HAP-1 (cell line): ENCODE data around the gene CDK19.

Experiments
- DNase-seq, 2 experiments: peaks; one replicate each; pipeline ENCODE4 v3.0.0-alpha.2; 2016 to 2020; ENCODE audit warnings: low spot score in 2 of 2
- H3K27me3 ChIP-seq: fragments of 250-450 bp; sonication (Bioruptor Pico); 2 replicates; pipeline ENCODE4 v1.5.1; 2020; ENCODE audit warnings: low read depth, mild to moderate bottlenecking, moderate library complexity
- H3K36me3 ChIP-seq: fragments of 250-450 bp; sonication (Bioruptor Pico); replicated peaks from 2 replicates; pipeline ENCODE4 v1.5.1; 2020; ENCODE audit warnings: mild to moderate bottlenecking
- H3K4me1 ChIP-seq: fragments of 250-450 bp; sonication (Bioruptor Pico); 2 replicates; pipeline ENCODE4 v1.5.1; 2020; ENCODE audit warnings: mild to moderate bottlenecking
- H3K4me3 ChIP-seq: fragments of 250-450 bp; sonication (Bioruptor Pico); 2 replicates; pipeline ENCODE4 v1.5.1; 2020; ENCODE audit warnings: mild to moderate bottlenecking, moderate library complexity
- H3K9me3 ChIP-seq: fragments of 250-450 bp; sonication (Bioruptor Pico); 2 replicates; pipeline ENCODE4 v1.5.1; 2020; ENCODE audit warnings: mild to moderate bottlenecking, moderate library complexity
- in situ Hi-C: fragments of 300-500 bp; cut with MboI; formaldehyde crosslinking; loops from 3 replicates; pipeline ENCODE4 v1.14.3; 2020; ENCODE audit warnings: low sequenced_read_pairs, inconsistent platforms, mixed read lengths

CDK19 gene

GRCh38 chr6:110564703-110565421 lies 250.4 kb downstream of the CDK19 start:
- Histone ChIP-seq H3K27me3 (no peaks in the 10 kb centered on the region), H3K36me3 (no peaks in the 10 kb centered on the region), H3K4me3 (no peak overlapping the region), H3K9me3 (no peaks in the 10 kb centered on the region; the same call in 1 of the 2 replicates), H3K4me1 (peaks cover 8% of the 10 kb centered on the region)
- DNase-seq: no peak
- in situ Hi-C loops: no loop called here

- Histone ChIP-seq H3K27me3 (no peaks in the 10 kb centered on the region), H3K36me3 (no peaks in the 10 kb centered on the region), H3K9me3 (no peaks in the 10 kb centered on the region), H3K4me1 (peaks cover 11% of the 10 kb centered on the region), H3K4me3 (no peak overlapping the region)
- in situ Hi-C loops: no loop called here
- DNase-seq: peak in 1 of 2 experiments; percentile 50
Measured at GRCh38 chr6:110563711-110564110, 251.6 kb downstream of the CDK19 start.

GRCh38 chr6:110562316-110562915 lies 252.9 kb downstream of the CDK19 start:
- Histone ChIP-seq H3K4me3 (no peak overlapping the region), H3K9me3 (no peaks in the 10 kb centered on the region), H3K4me1 (peaks cover 11% of the 10 kb centered on the region), H3K36me3 (no peaks in the 10 kb centered on the region), H3K27me3 (no peaks in the 10 kb centered on the region)
- DNase-seq: no peak
- in situ Hi-C loops: no loop called here

GRCh38 chr6:110561696-110562095 lies 253.6 kb downstream of the CDK19 start:
- H3K27me3 ChIP-seq: no peaks in the 10 kb centered on the region
- no peak for DNase-seq
- H3K36me3 ChIP-seq: no peaks in the 10 kb centered on the region
- H3K9me3 ChIP-seq: no peaks in the 10 kb centered on the region
- no peak overlapping the region for H3K4me3 ChIP-seq
- in situ Hi-C loops: no loop called here
- H3K4me1 ChIP-seq: peaks cover 11% of the 10 kb centered on the region

- no peak for DNase-seq
- in situ Hi-C loops: no loop called here
- Histone ChIP-seq H3K9me3 (no peaks in the 10 kb centered on the region), H3K36me3 (no peaks in the 10 kb centered on the region), H3K27me3 (no peaks in the 10 kb centered on the region), H3K4me3 (no peak overlapping the region), H3K4me1 (peaks cover 11% of the 10 kb centered on the region)
Measured at GRCh38 chr6:110561008-110561396, 254.3 kb downstream of the CDK19 start.

- no peaks in the 10 kb centered on the region for H3K27me3 ChIP-seq
- no peaks in the 10 kb centered on the region for H3K36me3 ChIP-seq
- in situ Hi-C loops: no loop called here
- no peak for DNase-seq
- no peak overlapping the region for H3K4me3 ChIP-seq
- peaks cover 11% of the 10 kb centered on the region for H3K4me1 ChIP-seq
- H3K9me3 ChIP-seq: no peaks in the 10 kb centered on the region
Measured at GRCh38 chr6:110560239-110561007, 254.8 kb downstream of the CDK19 start.
